ENCODE measurements around the gene ANKH. TPM values are rescaled to one million over a fixed set of nuclear protein-coding genes. Genes with fewer than 3 reads are reported as not detected.

ANKH gene
- total RNA-seq, 1 donor from 2014 or later: 0.19 TPM

GRCh38 chr5:14773588-14773987 lies 98.0 kb downstream of the ANKH start:
- H3K79me2 ChIP-seq (ENCODE audit: low read depth): no peaks in the 10 kb centered on the region
- H3K9ac ChIP-seq: no peak overlapping the region
- H3K4me3 ChIP-seq: no peak overlapping the region
- DNase-seq (ENCODE audit: low spot score): peak; percentile 76
- H3K36me3 ChIP-seq: no peaks in the 10 kb centered on the region
- no peaks in the 10 kb centered on the region for H3K27me3 ChIP-seq
- H3K9me3 ChIP-seq (ENCODE audit: low read depth): no peaks in the 10 kb centered on the region
- Mint-ChIP-seq H3K4me1 (peaks cover 19% of the 10 kb centered on the region), H3K27me3 (ENCODE audit: insufficient read depth, low read depth) (no peaks in the 10 kb centered on the region), H3K27ac (no peak overlapping the region), H3K36me3 (no peaks in the 10 kb centered on the region), H3K9me3 (no peaks in the 10 kb centered on the region), H3K4me3 (no peak overlapping the region)
- no peak overlapping the region for H2AFZ ChIP-seq (replicated peaks)
- no peak for TF ChIP-seq EZH2 (IDR thresholded peaks at IDR 0.05)
- no peak for TF ChIP-seq CTCF (IDR thresholded peaks at IDR 0.05)
- TF ChIP-seq EZH2phosphoT487 (IDR thresholded peaks at IDR 0.05): no peak
- no peaks in the 10 kb centered on the region for H4K20me1 ChIP-seq (ENCODE audit: low read depth)
- H3K4me1 ChIP-seq: peaks cover 12% of the 10 kb centered on the region
- no peak overlapping the region for H3K27ac ChIP-seq
- H3F3A ChIP-seq (ENCODE audit: low read depth): no peaks in the 10 kb centered on the region
- peak overlapping the region; percentile 55 for H3K4me2 ChIP-seq

GRCh38 chr5:14771972-14772371 lies 99.6 kb downstream of the ANKH start:
- no peak for TF ChIP-seq EZH2phosphoT487 (IDR thresholded peaks at IDR 0.05)
- no peak for TF ChIP-seq CTCF (IDR thresholded peaks at IDR 0.05)
- TF ChIP-seq EZH2 (IDR thresholded peaks at IDR 0.05): no peak
- Histone ChIP-seq H3K36me3 (no peaks in the 10 kb centered on the region), H3K27ac (no peak overlapping the region), H4K20me1 (ENCODE audit: low read depth) (no peaks in the 10 kb centered on the region), H2AFZ (replicated peaks) (no peak overlapping the region), H3K4me2 (no peak overlapping the region), H3K4me1 (peaks cover 12% of the 10 kb centered on the region), H3K4me3 (no peak overlapping the region), H3K9ac (no peak overlapping the region), H3F3A (ENCODE audit: low read depth) (no peaks in the 10 kb centered on the region), H3K27me3 (no peaks in the 10 kb centered on the region), H3K9me3 (ENCODE audit: low read depth) (no peaks in the 10 kb centered on the region), H3K79me2 (ENCODE audit: low read depth) (no peaks in the 10 kb centered on the region)
- peaks cover 13% of the 10 kb centered on the region for H3K4me1 Mint-ChIP-seq
- H3K27me3 Mint-ChIP-seq (ENCODE audit: insufficient read depth, low read depth): no peaks in the 10 kb centered on the region
- no peaks in the 10 kb centered on the region for H3K36me3 Mint-ChIP-seq
- DNase-seq (ENCODE audit: low spot score): no peak
- H3K27ac Mint-ChIP-seq: no peak overlapping the region
- H3K4me3 Mint-ChIP-seq: no peak overlapping the region
- no peaks in the 10 kb centered on the region for H3K9me3 Mint-ChIP-seq

GRCh38 chr5:14771189-14771588 lies 100.4 kb downstream of the ANKH start:
- Histone ChIP-seq H2AFZ (replicated peaks) (no peak overlapping the region), H3K27ac (no peak overlapping the region), H3F3A (ENCODE audit: low read depth) (no peaks in the 10 kb centered on the region), H3K9ac (no peak overlapping the region), H3K79me2 (ENCODE audit: low read depth) (no peaks in the 10 kb centered on the region), H4K20me1 (ENCODE audit: low read depth) (no peaks in the 10 kb centered on the region), H3K27me3 (no peaks in the 10 kb centered on the region), H3K4me3 (no peak overlapping the region), H3K9me3 (ENCODE audit: low read depth) (no peaks in the 10 kb centered on the region), H3K36me3 (no peaks in the 10 kb centered on the region), H3K4me1 (peaks cover 12% of the 10 kb centered on the region), H3K4me2 (no peak overlapping the region)
- H3K36me3 Mint-ChIP-seq: no peaks in the 10 kb centered on the region
- peaks cover 13% of the 10 kb centered on the region for H3K4me1 Mint-ChIP-seq
- no peaks in the 10 kb centered on the region for H3K27me3 Mint-ChIP-seq (ENCODE audit: insufficient read depth, low read depth)
- no peaks in the 10 kb centered on the region for H3K9me3 Mint-ChIP-seq
- H3K27ac Mint-ChIP-seq: no peak overlapping the region
- TF ChIP-seq EZH2 (IDR thresholded peaks at IDR 0.05): no peak
- no peak for DNase-seq (ENCODE audit: low spot score)
- no peak overlapping the region for H3K4me3 Mint-ChIP-seq

- no peak overlapping the region for H2AFZ ChIP-seq (replicated peaks)
- no peaks in the 10 kb centered on the region for H3K27me3 ChIP-seq
- Mint-ChIP-seq H3K9me3 (no peaks in the 10 kb centered on the region), H3K27me3 (ENCODE audit: insufficient read depth, low read depth) (no peaks in the 10 kb centered on the region), H3K4me3 (no peak overlapping the region), H3K27ac (no peak overlapping the region), H3K36me3 (no peaks in the 10 kb centered on the region), H3K4me1 (peaks cover 6% of the 10 kb centered on the region)
- peaks cover 16% of the 10 kb centered on the region for H3K4me1 ChIP-seq
- no peaks in the 10 kb centered on the region for H4K20me1 ChIP-seq (ENCODE audit: low read depth)
- H3K79me2 ChIP-seq (ENCODE audit: low read depth): no peaks in the 10 kb centered on the region
- no peaks in the 10 kb centered on the region for H3K36me3 ChIP-seq
- TF ChIP-seq EZH2 (IDR thresholded peaks at IDR 0.05): no peak
- H3K9me3 ChIP-seq (ENCODE audit: low read depth): no peaks in the 10 kb centered on the region
- DNase-seq (ENCODE audit: low spot score): no peak
- H3K4me2 ChIP-seq: no peak overlapping the region
- no peak overlapping the region for H3K4me3 ChIP-seq
- H3F3A ChIP-seq (ENCODE audit: low read depth): no peaks in the 10 kb centered on the region
- H3K27ac ChIP-seq: no peak overlapping the region
- H3K9ac ChIP-seq: no peak overlapping the region
These were observed 102.8 kb downstream of the ANKH start for GRCh38 chr5:14768508-14769365.

All from neural progenitor cell (in vitro differentiated cells).